GM12878 (cell line): ENCODE data around the gene CD300H.

Experiments
- ASH2L ChIP-seq: fragments of 300-600, 200-600 bp; sonication (generic); IDR thresholded peaks from 2 replicates; pipeline ENCODE4 v1.6.1; 2017; ENCODE audit warnings: low read depth, mild to moderate bottlenecking, borderline replicate concordance
- GABPA ChIP-seq: IDR thresholded peaks from 2 replicates; pipeline ENCODE4 v1.6.1; 2014; ENCODE audit warnings: antibody characterized with exemption, low read depth, mild to moderate bottlenecking, inconsistent platforms
- MLLT1 ChIP-seq: fragments of 450-650 bp; IDR thresholded peaks from 2 replicates; pipeline ENCODE4 v1.6.1; 2016; ENCODE audit warnings: mild to moderate bottlenecking

DNA sequence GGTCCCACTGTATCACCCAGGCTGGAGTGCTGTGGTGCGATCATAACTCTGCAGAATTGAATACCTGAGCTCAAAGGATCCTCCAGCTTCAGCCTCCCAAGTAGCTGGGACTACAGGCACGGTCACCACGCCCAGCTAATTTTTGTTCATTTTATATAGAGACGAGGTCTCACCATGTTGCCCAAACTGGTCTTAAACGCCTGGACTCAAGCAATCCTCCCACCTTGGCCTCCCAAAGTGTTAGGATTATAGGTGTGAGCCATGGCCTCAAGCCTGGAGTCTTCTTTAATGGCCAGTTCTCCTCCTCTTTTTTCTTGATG is 36.5 kb downstream of the CD300H start:
- TF ChIP-seq ASH2L = no peak
- no peak for TF ChIP-seq GABPA
- TF ChIP-seq MLLT1 = no peak
